GM10248 (cell line): Measurements from ENCODE around the gene LANCL1.

Experiments used
- CTCF ChIA-PET: fragments of 300-600 bp; sonication (Branson Sonifier 250); formaldehyde crosslinking; extraction: SDS; loops from one replicate; lab custom pipeline; 2021; ENCODE audit warnings: antibody characterized with exemption; lab: Yijun Ruan, JAX
- POLR2A ChIA-PET: fragments of 350-650 bp; sonication (Branson Sonifier 250); formaldehyde crosslinking; extraction: SDS; loops from one replicate; lab custom pipeline; 2020; ENCODE audit warnings: antibody characterized with exemption; lab: Yijun Ruan, JAX
- DNase-seq: peaks from one replicate; pipeline ENCODE4 v3.0.0; 2012; ENCODE audit errors: extremely low spot score
- TF ChIP-seq, protein P1 (sequence below): IDR thresholded peaks from 2 replicates; pipeline ENCODE4 v1.5.1; 2012; ENCODE audit warnings: mild to moderate bottlenecking, low read depth; ENCODE audit errors: extremely low read depth, missing control alignments, control extremely low read depth

The LANCL1 gene

DNA sequence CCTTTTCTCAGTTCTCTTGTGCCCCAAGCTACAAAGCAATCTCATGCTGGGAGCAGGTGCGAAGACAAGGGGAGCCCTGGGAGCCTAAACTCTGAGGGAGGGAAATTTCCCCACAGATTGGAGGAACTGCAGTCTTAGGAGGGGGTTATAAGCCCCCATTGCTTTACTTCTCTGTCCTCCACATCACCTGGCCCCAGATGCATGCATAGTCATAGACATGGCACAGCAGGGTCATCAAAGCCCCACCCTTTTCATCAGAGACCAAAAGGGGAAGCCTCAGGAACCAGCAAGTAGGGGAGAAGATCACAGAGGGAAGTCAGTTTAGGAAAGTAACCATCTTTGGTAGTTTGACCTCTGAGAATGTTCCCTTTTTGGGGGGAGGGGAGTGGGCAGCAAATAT lies 33.7 kb downstream of the LANCL1 start:
- POLR2A ChIA-PET, result no interaction called here
- TF ChIP-seq, protein P1, sequence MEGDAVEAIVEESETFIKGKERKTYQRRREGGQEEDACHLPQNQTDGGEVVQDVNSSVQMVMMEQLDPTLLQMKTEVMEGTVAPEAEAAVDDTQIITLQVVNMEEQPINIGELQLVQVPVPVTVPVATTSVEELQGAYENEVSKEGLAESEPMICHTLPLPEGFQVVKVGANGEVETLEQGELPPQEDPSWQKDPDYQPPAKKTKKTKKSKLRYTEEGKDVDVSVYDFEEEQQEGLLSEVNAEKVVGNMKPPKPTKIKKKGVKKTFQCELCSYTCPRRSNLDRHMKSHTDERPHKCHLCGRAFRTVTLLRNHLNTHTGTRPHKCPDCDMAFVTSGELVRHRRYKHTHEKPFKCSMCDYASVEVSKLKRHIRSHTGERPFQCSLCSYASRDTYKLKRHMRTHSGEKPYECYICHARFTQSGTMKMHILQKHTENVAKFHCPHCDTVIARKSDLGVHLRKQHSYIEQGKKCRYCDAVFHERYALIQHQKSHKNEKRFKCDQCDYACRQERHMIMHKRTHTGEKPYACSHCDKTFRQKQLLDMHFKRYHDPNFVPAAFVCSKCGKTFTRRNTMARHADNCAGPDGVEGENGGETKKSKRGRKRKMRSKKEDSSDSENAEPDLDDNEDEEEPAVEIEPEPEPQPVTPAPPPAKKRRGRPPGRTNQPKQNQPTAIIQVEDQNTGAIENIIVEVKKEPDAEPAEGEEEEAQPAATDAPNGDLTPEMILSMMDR, result no peak
- CTCF ChIA-PET, result interaction anchor here (1.0 kb wide), 1 partner anchor 60 kb away, joined by 3 read pairs; no protein-coding TSS in a partner anchor
- no peak for DNase-seq

DNA sequence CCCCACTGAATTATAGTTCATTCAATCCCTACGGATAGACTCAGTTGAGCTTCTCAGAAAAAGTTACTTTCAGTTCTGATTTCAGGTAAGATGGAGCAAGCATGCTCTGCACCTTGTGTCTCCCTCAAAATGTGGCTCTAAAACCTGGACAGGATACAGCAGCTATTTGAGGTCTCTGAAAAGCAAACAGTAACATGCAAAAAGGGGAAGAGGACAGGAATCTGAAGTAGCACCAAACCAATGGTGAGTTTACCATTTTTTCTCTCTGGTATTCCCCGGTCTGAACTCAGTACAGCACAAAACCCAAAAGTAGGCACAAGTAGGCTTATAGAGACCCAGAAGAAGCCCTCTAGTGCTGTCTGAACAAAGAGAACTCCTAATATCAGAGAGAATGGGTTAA lies 34.1 kb downstream of the LANCL1 start:
- ChIA-PET CTCF (interaction anchor here (1.0 kb wide), 1 partner anchor 60 kb away, joined by 3 read pairs; no protein-coding TSS in a partner anchor), POLR2A (no interaction called here)
- TF ChIP-seq, protein P1, result no peak
- DNase-seq, result no peak

DNA sequence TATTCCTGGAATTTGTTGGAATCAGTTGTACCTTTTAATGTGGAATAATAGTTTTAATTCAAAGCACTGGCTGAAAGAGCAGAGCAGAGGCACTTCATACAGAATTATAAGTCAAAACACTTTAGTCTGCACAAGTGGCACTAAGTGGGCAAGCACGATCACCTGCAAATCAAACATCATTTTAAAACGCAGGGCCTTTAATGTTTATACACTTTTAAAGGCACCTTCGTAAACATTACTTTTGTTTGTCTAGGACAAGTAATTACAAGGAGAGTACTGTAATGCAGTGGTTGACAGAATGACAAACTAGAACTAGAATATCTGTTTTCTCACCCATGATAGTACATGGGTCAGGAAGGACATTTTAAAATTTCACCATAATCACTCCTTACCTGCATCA lies 36.4 kb downstream of the LANCL1 start:
- no peak for DNase-seq
- POLR2A ChIA-PET, result no interaction called here
- TF ChIP-seq, protein P1, result no peak
- CTCF ChIA-PET, result interaction anchor here (1.5 kb wide), 1 partner anchor 17 kb away, joined by 4 read pairs; no protein-coding TSS in a partner anchor

DNA sequence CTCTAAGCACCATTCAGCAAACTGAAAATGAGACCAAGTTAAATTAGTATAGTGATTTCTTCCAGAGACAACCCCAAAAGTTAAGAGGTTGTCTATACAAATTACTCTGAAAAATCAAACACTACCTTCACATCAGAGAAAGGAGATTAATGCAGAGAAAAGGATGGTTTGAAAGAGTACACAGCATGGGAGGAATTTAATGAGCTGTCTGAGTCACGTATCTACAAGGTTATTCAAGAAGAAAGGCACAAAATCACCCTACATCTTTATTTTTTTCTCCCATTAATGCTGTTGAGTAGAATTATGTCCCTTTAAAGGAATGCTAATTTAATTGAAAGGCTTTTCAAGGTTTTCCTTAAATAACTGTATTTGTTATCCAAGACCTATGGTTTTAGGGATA lies 41.1 kb downstream of the LANCL1 start:
- POLR2A ChIA-PET, result no interaction called here

DNA sequence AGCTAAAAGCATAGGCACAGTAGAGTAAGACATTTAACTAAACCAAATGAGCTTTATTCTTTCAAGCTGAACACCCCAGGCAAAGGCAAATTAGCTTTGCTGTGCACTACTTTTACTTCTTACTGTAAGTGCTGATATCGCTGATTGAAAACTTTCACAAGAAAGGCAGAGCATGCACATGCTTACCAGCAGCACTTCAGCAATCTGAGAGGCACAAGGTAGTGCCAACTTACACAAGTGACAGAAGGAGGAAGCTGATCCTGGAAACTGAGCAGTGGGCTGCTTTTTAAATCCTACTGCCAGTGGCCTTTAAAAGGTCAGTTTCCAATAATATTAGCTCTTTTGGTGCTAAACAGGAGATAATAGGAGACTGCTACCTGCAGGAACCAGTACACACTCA lies 43.9 kb downstream of the LANCL1 start:
- CTCF ChIA-PET, result interaction anchor here (0.7 to 1.0 kb wide), 2 partner anchors 13 to 71 kb away, joined by 3 to 4 read pairs; no protein-coding TSS in a partner anchor
- DNase-seq, result no peak
- POLR2A ChIA-PET, result no interaction called here
- TF ChIP-seq, protein P1, result no peak

More for the DNA sequence above, 41.1 kb downstream of the LANCL1 start:
- TF ChIP-seq, protein P1, result no peak
- CTCF ChIA-PET, result no interaction called here
- DNase-seq, result no peak

DNA sequence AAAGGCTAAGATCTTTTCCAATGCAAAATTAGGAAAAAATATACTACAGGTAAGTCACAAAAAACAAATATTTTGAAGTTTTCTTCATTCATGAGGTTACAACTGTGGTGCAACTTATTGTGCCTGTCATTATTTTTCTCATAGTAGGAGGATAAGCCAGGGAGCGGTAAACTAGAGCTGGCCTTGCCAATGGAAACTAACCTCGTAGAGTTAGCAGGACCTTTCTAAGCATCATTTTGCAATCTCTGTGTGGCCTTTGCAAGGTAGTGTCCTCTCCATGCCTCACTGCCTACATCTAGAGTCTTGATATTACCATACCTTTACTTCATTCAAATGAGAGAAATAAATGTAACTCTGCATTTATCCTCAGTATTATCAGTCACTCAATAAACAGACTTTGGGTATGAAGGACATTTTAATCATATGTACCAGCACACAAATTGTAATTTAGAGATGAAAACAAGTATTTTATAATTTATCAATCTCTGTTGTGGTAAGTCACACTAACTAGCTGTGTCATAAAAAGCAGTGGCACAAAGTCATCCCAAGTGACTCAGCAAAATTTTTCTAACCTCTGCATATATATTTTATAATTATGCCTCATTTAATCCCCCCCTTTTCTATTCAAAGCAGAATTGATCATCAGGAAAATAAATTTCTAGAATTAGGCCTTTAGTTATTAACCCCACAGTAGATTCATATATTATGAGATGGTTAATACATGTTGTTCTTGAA lies 47.0 kb downstream of the LANCL1 start:
- TF ChIP-seq, protein P1, result no peak
- POLR2A ChIA-PET, result no interaction called here
- CTCF ChIA-PET, result no interaction called here
- no peak for DNase-seq
